Esophagus muscularis mucosa (tissue), 3 donors: ENCODE results near the gene GAS2L2.

ENCODE experiments used
- POLR2A ChIP-seq: fragments of 450-650 bp; IDR thresholded peaks from one replicate; pipeline ENCODE4 v1.6.1; 2017; ENCODE audit warnings: antibody characterized with exemption, moderate library complexity, mild to moderate bottlenecking, low read depth
- POLR2AphosphoS5 ChIP-seq, 2 donors: sonication (generic); formaldehyde crosslinking; IDR thresholded peaks; one replicate each; pipeline ENCODE4 v1.6.1; 2017; ENCODE audit warnings: antibody characterized with exemption in 2 of 2
- TF ChIP-seq, protein P1 (sequence below), 3 experiments: fragments of 200-600 bp in 2 of 3; fragments of 450-650 bp in 1 of 3; sonication (generic) in 2 of 3; IDR thresholded peaks; one replicate each; pipeline ENCODE4 v1.5.1; 2017 to 2019; ENCODE audit warnings: antibody characterized with exemption in 3 of 3, mild to moderate bottlenecking in 2 of 3, moderate library complexity in 1 of 3

- TF ChIP-seq POLR2AphosphoS5 (IDR thresholded peaks at IDR 0.05): no peak
- TF ChIP-seq, protein P1, sequence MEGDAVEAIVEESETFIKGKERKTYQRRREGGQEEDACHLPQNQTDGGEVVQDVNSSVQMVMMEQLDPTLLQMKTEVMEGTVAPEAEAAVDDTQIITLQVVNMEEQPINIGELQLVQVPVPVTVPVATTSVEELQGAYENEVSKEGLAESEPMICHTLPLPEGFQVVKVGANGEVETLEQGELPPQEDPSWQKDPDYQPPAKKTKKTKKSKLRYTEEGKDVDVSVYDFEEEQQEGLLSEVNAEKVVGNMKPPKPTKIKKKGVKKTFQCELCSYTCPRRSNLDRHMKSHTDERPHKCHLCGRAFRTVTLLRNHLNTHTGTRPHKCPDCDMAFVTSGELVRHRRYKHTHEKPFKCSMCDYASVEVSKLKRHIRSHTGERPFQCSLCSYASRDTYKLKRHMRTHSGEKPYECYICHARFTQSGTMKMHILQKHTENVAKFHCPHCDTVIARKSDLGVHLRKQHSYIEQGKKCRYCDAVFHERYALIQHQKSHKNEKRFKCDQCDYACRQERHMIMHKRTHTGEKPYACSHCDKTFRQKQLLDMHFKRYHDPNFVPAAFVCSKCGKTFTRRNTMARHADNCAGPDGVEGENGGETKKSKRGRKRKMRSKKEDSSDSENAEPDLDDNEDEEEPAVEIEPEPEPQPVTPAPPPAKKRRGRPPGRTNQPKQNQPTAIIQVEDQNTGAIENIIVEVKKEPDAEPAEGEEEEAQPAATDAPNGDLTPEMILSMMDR (IDR thresholded peaks at IDR 0.05): no peak
- no peak for TF ChIP-seq POLR2A
These were observed 44.9 kb downstream of the GAS2L2 start for GRCh38 chr17:35708149-35708548.
